T-helper 2 cell (primary cell): ENCODE results near the gene ANXA8L1.
"Not testable (repeated sequence)": the region's sequence is repeated elsewhere in the genome, so short reads cannot be mapped to it uniquely, and the experiment has no call there.

ENCODE experiments used
- DNase-seq, 5 experiments: peaks; one replicate each; pipeline versions ENCODE4 v3.0.0 to v3.0.0-alpha.2; 2012 to 2022
- total RNA-seq, 2 donors: gene quantifications; one replicate each; lab custom pipeline; 2026; lab: John Stamatoyannopoulos, UW

Gene ANXA8L1, protein sequence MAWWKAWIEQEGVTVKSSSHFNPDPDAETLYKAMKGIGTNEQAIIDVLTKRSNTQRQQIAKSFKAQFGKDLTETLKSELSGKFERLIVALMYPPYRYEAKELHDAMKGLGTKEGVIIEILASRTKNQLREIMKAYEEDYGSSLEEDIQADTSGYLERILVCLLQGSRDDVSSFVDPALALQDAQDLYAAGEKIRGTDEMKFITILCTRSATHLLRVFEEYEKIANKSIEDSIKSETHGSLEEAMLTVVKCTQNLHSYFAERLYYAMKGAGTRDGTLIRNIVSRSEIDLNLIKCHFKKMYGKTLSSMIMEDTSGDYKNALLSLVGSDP
- 0 reads per million in 2 donors for total RNA-seq

DNA sequence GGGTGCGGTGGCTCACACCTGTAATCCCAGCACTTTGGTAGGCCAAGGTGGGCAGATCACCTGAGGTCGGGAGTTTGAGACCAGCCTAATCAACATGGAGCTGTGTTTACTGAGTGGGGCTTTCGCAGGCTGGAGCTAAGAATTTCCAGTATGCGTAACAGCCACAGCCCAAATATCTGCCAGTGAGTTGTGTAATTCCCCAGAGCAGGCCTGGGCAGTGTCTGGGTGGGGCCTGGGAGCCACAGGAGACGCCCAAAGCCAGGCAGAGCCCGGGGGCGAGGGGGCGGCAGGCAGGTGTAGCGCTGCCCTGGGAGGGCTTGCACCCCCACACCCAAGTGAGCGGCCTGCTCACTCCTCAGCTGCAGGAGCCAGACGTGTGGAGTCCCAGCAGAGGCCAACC lies at the start of gene ANXA8L1:
Gene ANXA8L1 (plus strand): TSS at position 371 of the 400 bp plus-strand sequence. CDS start 76 bp downstream, outside the sequence.
- DNase-seq = not testable (repeated sequence)

DNA sequence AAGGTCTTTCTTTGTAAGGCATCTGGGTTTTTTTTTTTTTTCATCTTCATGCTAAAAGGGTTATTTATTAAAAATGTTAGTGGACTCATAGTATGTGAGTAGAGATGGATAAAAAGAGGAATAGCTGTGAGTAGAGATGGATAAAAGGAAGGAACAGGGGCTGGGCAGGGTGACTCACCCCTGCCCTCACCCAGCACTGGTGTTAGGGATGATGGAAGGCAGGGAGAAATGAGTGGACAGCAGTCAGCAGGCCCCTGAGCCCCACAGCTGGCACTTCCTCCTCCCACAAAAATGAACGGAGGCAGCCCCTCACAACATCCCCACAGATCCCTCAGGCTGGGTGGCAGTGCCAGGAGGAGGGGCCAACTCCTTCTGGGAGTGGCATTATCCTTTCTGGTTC lies 49.5 kb upstream of the ANXA8L1 start:
- DNase-seq = no peak

DNA sequence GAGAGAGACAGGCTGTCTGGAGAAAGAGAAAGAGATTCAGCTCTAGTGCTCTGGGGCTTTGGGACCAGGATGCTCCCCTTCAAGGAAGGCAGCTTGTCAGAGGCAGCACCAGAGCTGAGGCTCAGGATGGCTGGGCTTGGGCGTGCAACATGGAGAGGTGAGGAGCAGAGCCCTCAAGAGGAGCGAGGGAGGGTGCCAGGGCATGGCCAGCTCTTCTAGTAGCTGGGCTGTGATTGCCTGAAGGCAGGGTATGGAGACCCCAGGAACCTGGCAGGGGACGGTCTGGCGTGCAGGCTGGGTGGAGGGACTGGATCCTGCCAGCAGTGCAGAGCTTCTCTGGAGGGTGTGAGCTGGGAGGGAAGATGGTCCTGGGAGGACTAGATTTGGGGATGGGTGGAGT lies 48.6 kb upstream of the ANXA8L1 start:
- DNase-seq = no peak

DNA sequence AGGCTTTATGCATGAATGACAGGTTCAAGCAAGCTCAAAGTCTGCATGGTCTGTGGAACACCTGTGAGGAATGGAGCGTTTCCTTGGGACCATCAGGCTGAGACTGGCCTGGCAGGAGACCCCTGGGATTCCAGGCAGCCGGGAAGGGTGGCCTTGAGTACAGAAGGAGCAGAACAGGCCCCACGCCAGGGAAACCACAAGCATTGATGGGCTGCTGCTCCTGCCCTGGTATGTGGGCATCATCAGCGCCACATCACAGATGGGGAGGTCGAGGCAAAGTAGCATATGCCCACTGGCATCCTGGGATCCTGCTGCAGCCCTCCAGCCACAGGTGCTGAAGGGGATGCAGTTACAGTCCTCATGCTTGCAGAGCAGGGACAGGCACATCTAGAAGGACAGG lies 47.9 kb upstream of the ANXA8L1 start:
- DNase-seq = no peak

DNA sequence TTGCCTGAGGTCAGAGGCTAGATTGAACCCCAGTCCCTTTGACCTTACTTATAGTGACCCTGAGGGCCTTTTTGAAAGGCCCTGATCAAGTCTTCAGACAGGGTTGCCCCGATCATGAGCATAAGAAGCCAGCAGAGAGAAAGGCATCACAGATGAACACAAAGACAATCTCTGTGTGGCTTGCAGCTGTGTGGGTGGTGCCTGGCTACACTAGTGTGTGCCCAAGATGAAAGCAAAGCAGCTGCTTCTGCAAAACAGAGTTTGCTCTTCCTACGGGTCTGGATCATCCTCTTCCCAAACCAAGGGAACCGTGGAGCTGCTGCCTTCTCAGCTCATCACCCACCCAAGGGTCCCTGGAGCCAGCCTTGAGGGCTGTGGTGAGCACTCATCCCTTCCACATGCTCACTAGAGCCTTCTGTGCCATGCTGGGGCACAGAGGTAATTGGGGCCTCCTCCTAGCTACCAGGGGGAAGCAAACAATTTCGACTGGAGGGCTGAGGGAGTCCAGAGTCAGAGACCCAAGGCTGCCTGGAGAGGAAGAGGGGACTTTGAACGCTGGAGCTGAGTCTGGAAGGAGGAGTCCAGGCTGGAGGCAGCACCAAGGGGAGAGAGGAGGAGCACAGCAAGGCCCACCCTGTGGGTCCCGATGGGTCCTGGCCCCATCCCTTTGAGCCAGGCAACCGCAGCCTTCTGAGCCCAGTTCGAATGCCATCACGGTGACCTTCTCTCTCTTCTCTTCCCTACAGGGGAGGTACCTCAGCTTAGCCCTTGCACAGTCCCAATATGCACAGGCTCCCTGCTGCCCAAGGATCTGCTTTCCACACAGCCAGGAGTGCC lies 46.5 kb upstream of the ANXA8L1 start:
- no peak for DNase-seq

DNA sequence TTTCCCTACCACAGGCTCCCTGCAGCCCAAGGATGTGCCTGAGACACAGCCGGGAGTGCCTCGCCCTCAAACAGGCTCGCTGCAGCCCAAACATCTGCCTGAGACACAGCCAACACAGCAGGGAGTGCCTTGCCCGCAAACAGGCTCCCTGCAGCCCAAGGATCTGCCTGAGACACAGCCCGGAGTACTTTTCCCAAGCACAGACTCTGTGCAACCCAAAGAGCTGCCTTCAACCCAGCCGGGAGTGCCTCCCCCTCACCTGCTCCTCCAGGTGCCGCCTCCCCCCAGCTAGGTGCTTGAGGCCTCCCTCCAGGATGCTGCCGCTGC lies 45.9 kb upstream of the ANXA8L1 start:
- DNase-seq = no peak

DNA sequence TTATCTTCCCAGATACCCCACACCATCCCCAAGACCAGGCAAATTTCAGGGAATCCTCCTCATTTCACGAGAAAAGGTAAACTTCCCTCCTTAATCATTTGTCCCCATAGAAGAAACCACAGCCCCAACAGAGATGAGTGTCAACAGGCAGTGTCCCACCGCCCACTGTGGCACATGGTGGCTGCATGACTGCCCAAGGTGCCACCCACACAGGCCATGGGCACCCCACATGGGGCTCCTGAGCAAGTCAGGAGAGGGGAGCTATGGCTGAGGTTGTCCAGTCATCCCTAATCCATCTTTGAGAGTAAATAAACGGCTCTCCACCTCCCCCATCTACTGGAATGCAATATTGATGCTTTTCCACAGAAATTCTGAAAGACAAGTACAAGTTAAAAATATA lies 44.7 kb upstream of the ANXA8L1 start:
- no peak for DNase-seq

DNA sequence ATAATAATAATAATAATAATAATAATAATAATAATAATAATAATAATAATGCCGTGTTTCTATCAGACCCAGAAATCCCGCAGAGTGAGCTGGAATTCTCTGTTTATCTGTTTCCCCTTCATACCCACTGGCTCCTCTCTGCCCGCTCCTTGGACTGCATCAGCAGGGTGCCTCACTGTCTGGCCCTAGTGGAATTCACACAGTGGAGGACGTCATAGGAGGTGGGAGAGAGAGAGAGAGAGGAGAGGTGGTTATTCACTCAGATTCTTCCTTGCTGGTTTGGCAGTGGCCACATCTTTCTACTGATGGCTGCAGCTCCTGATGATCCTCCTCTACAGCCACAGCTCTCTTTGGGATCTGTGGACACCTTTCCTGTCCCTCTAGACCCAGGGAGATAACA lies 10.1 kb upstream of the ANXA8L1 start:
- DNase-seq = not testable (repeated sequence)

DNA sequence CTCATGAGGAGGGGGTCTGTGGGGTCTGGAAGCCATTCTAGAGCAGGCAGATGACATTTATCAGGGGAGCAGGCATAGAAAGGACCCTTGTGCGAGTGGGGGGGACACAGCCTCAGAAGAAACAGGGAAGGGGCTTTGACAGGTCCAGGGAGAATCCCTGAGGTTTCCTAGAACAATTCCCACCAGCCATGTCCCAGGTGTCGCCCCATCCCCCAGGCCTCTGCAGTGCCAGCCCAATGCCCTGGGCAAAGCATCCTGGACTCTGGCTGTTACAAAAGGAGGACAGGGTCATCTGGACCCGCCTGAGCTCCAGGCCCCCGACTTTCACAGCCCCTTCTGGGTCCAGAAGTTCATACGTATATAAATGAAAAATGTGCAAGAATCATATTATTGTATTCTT lies 8.4 kb upstream of the ANXA8L1 start:
- DNase-seq = not testable (repeated sequence)

DNA sequence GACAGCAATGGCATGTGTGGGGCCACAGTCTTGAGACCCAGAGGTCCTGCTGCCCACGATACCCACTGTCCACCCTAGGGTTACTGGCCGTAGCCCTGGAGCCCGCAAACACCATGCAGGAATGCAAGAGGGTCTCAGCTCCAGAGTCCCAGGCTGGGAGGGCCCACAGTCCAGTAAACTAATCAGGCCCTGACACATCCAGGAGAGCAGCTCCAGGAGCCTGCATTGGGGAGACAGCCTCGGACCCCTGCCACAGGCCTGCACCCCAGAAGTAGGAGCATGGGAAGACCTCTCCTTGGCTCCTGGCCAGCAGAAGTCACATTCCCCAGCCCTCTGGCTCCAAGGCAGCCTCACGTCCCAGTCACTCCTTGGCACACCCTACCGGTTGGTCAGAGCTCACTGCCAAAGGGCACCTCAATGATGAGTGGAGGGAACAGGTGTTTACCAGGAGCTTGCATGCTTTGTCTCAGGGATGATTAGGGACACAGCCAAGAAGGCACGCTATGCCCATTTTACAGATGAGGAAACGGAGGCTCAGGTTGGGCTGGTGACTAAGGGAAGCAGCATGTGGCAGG lies 7.8 kb upstream of the ANXA8L1 start:
- DNase-seq = not testable (repeated sequence)

DNA sequence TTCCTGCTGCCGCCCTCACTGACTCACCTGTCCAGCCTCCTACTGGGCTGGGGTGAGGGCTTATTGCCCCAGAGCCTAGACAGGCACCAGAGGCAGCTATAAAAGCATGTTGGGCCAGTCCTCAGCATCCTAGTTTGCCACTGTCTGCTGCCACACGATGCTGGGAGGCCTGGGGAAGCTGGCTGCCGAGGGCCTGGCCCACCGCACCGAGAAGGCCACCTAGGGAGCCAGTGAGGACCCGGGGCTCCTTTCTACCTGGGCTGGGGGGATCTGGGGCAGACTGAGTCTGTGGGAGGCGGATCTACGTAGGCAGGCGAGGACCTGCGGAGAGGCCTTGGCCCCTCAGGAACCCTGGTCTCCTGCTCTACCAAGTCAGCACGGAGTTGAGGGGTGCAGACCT lies 6.6 kb upstream of the ANXA8L1 start:
- not testable (repeated sequence) for DNase-seq

DNA sequence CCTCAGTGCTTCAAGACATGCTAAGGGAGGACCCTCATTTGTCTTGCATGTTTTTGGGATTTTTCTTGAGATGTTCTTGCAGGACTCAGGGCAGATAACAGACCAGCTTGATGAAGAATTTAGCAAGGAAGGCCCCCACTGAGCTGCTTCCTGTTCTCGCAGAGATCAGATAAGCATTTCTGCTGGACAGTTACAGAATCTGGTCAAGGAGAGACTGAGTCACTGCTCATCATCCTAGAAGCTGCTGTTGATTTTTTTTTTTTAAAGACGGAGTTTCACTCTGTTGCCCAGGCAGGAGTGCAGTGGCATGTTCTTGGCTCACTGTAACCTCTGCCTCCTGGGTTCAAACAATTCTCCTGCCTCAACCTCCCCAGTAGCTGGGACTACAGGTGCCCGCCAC lies 1.2 kb upstream of the ANXA8L1 start:
- DNase-seq = not testable (repeated sequence)

DNA sequence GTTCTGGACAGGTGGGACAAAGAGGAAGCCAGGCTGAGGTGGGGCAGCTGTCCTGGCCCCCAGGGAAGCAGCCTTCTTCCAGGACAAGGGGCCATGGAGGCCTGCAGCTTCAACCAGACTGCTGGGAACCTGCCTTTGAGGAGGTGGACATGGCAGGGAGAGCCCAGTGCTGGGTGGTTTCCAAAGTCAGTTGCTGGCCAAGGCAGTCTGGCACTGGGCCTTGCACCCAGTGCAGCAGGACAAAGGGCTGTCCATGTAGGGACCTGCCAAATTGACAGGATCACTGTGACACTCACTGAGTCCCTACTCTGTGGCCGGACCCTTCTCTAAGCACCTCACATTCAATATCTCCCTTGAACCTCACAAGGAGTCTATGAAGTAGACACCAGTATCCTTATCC lies 1.4 kb downstream of the ANXA8L1 start:
- DNase-seq = not testable (repeated sequence)

DNA sequence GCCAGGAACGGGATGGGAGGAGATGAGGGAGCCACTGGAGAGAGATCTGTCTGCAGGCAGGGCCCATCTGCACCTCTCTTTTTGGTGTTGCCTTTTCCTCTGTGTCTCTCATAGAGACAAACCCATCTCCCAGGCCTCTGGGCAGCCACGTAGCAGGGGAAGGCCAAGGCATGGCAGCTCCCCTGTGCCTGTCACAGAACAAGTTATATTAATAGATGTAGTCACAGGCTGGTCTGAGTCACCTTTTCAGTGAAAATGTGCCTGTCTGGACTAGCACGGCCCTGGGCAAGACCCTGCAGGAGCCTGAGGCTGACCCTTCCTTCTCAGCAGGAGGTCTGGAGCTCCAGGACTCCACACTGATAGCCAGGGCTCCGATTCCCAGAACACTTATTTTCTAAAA lies 2.1 kb downstream of the ANXA8L1 start:
- not testable (repeated sequence) for DNase-seq

DNA sequence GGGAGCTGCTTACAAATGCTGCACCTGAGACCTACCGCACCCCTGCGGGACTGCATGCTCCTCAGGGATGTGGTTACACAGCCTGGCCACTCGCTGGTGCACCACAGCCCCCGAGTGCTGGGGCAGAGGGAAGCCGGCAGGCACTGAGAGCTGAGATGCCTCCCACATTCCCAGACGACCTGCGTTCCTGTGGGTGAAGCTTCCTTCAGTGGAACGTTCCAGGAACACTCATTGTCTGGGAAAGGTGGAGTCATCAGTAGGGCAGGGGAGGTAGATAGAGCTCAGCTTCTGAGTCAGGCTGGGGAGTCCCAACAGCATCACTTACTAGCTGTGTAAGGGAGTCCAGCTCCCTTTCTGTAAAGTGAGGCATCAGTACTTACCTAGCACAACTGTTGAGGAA lies 2.5 kb downstream of the ANXA8L1 start:
- DNase-seq = not testable (repeated sequence)

DNA sequence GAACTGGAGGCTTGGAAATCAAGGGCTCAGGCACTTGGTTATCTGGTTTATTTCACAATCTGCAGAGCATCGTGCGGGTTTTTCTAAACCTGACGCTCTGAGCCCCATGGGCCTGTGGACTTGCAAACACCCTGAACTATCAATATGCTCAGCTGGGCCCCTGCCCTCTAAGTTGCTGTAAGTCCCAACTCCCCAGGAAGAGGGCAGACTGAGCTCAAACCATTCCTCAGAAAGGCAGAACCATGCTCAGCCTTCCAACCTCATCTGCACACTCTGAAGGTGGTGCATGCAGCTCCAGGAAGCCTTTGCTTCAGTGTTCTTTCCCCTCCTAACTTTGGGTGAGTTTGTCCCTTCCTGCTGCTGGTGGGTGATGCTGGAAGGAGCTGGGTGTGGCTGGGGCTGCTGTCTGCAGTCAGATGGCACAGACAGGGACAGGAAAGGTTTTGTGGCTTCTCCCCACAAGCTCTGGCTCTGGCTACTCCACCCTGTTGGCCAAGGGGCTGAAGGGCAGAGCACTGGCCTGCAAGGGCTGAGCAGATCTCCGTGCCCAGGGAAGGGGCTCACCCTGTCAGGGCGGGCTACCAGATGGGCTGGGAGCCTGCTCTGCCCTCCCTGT lies 3.8 kb downstream of the ANXA8L1 start:
- DNase-seq = not testable (repeated sequence)

DNA sequence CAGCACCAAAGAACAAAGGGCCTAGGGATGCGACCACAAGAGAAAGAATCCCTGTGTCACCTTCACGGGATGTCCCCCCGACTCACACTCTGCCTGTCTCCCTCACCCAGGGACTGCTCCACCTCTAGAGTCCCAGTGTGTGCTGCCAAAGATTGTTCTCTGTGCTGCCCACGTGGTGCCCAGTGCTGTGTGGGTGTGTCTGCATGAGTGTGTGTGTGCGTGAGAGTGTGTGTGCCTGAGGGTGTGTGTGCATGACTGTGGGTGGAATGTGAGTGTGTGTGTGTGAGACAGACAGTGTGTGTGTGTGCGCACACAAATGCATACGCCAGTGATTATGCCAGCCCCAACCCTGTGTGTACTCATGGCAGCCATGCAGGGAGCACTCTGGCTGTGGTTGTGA lies 10.3 kb downstream of the ANXA8L1 start:
- not testable (repeated sequence) for DNase-seq

DNA sequence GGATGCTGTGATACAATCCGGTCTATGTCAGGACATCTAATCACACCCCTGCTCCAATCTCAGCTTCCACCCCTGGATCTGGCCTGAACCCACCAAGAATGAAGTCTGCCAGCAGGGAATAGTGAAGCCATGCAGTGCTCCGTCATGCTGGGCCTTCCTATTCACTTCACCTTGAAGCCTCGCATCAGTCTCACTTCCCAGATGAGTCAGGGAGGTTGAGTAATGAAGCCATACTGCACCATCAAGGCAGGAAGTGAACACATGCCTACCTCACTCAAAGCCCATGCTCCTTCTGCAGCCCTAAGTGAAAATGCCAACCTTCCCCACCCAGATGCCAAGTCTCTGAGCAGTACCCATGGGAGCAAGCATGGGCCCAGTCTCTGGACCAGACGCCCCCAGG lies 11.1 kb downstream of the ANXA8L1 start:
- DNase-seq = not testable (repeated sequence)

DNA sequence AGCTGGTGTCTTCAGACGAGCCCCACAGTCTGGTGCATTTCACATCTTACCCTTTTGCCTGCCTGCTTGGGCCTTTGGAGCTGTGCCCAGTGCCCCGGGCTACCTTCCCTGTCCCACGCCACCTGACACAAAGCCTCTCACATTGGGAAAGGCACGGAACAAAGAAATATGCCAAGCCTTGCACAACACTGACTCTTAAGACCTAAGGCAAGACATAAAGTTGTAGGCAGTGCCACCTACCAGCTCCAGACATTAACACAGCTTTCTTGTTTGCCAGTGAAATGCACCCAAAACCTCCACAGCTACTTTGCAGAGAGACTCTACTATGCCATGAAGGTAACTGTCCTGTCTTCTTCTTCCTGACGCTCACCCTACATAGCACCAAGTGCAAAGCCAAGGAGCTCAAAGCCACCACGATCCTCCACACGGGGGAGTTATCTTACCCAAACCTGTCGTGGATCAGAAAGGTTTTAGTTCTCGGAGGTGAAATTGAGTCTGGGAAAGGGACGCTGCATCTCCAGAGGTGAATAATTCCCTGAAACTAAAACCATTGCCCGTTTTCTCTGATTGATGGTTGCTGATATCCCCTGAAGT lies 11.8 kb downstream of the ANXA8L1 start:
- not testable (repeated sequence) for DNase-seq

DNA sequence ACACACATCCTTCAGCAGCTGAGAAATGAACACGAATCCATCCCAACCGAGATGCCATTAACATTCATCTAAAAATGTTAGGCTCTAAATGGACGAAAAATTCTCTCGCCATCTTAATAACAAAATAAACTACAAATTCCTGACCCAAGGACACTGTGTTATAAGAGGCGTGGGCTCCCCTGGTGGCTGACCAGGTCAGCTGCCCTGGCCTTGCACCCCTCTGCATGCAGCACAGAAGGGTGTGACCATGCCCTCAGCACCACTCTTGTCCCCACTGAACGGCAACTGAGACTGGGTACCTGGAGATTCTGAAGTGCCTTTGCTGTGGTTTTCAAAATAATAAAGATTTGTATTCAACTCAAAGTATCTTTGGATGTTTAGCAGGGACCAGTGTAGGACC lies 15.8 kb downstream of the ANXA8L1 start:
- not testable (repeated sequence) for DNase-seq

DNA sequence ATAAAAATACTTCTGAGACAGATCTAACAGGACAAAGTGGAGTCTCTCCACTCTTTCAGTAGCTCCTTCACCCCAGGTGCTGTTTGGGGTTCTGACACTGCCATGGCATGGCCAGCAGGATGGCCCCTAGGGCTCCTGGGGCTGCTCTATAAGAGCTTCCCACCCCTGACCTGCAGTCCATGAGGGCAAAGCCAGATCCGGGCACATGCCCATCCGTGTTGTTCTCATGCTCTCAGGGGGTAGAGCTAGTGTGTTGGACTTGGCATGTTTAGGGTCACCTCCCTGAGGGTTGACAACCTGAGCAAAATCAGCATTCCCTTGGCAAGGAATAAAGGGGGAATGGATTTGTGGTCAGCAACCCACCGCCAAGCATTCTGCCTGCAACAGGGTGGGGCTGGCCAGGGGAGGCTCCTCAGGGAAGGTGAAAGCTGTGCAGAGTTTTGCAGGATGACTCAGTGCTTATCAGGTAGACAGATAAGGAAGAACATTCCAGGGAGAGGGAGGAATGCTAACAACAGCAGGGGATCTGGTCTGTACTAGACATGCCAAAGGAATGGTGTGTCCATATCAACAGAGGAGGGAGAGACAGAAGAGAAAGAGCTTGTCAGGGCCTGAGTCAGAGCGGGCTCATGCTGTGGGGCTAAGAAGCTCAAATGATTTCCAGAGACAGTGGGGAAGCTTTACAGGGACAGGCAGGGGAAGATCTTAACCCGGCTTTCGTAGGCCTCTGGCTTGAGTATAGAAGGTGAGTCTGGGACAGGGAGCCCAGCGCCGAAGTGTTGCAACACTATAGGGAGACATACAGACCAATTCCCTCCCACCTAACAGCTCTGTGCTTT lies 21.1 kb downstream of the ANXA8L1 start:
- DNase-seq = not testable (repeated sequence)

DNA sequence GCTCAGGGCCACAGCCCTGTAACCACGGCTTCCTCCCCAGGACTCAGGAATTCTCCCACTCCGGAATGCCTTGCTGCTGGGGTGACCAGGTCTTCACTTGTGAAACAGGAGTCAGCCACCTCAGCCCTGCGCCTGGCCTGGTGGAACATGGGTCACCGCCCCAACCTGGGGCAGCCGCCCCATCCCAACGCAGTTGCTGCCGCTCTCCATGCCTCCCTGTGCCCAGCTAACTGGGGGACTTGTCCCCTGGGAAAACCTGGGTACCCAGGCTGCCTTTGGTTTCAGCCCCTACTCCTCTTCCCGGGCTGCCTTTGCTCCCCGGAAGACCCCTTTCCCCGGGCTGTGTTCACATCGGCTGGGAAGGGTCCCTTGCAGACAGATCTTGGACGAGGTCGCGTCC lies 22.2 kb downstream of the ANXA8L1 start:
- DNase-seq = not testable (repeated sequence)
